ENCODE data around the gene ADAMTS15.

- TF ChIP-seq, protein P1, sequence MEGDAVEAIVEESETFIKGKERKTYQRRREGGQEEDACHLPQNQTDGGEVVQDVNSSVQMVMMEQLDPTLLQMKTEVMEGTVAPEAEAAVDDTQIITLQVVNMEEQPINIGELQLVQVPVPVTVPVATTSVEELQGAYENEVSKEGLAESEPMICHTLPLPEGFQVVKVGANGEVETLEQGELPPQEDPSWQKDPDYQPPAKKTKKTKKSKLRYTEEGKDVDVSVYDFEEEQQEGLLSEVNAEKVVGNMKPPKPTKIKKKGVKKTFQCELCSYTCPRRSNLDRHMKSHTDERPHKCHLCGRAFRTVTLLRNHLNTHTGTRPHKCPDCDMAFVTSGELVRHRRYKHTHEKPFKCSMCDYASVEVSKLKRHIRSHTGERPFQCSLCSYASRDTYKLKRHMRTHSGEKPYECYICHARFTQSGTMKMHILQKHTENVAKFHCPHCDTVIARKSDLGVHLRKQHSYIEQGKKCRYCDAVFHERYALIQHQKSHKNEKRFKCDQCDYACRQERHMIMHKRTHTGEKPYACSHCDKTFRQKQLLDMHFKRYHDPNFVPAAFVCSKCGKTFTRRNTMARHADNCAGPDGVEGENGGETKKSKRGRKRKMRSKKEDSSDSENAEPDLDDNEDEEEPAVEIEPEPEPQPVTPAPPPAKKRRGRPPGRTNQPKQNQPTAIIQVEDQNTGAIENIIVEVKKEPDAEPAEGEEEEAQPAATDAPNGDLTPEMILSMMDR (IDR thresholded peaks at IDR 0.05; ENCODE audit: extremely low read depth in 1 of 2, insufficient read depth in 1 of 2, low read depth in 1 of 2, low read length in 2 of 2) = no peak
- TF ChIP-seq JUN (IDR thresholded peaks at IDR 0.05; ENCODE audit: borderline replicate concordance, insufficient read depth, insufficient read length, low read depth) (no peak), POLR2A (IDR thresholded peaks at IDR 0.05; ENCODE audit: low read depth, low read length) (no peak), EZH2 (IDR thresholded peaks at IDR 0.05; ENCODE audit: borderline replicate concordance, low read depth, low read length, severe bottlenecking) (no peak), POLR2AphosphoS5 (IDR thresholded peaks at IDR 0.05; ENCODE audit: insufficient read depth, low read depth, low read length) (no peak), GATA2 (IDR thresholded peaks at IDR 0.05; ENCODE audit: insufficient read depth, insufficient read length, low read depth, low read length) (no peak), MAX (IDR thresholded peaks at IDR 0.05; ENCODE audit: insufficient read depth, insufficient read length) (no peak)
Measured at GRCh38 chr11:130439160-130439519, 9.3 kb upstream of the ADAMTS15 start.

Data from endothelial cell of umbilical vein (primary cell).